HG02798 (cell line): ENCODE data around the gene SIGLEC5.
A peak's percentile ranks its signal among the peaks of the same experiment; 100 is the strongest.

Experiments
- ATAC-seq: cut with Tn5 transposase; IDR thresholded peaks from one replicate; pipeline ENCODE4 v1.9.1; 2021; ENCODE audit warnings: mild to moderate bottlenecking; ENCODE audit not compliant: unreplicated experiment, poor library complexity

SIGLEC5 gene

GRCh38 chr19:51592521-51592920, 37.7 kb downstream of the SIGLEC5 start:
- ATAC-seq = no peak

GRCh38 chr19:51590441-51590840, 39.8 kb downstream of the SIGLEC5 start:
- no peak for ATAC-seq

GRCh38 chr19:51589511-51589910, 40.7 kb downstream of the SIGLEC5 start:
- ATAC-seq = no peak

GRCh38 chr19:51587264-51588191, 42.7 kb downstream of the SIGLEC5 start:
- no peak for ATAC-seq

GRCh38 chr19:51586799-51587198, 43.4 kb downstream of the SIGLEC5 start:
- no peak for ATAC-seq

- ATAC-seq = no peak
These were observed 44.0 kb downstream of the SIGLEC5 start for GRCh38 chr19:51586103-51586728.

- ATAC-seq = no peak
These were observed 53.4 kb downstream of the SIGLEC5 start for GRCh38 chr19:51576850-51577249.

- ATAC-seq = no peak
These were observed 56.9 kb downstream of the SIGLEC5 start for GRCh38 chr19:51573331-51573730.

- ATAC-seq = no peak
These were observed 57.3 kb downstream of the SIGLEC5 start for GRCh38 chr19:51572908-51573307.

- no peak for ATAC-seq
These were observed 57.8 kb downstream of the SIGLEC5 start for GRCh38 chr19:51572410-51572809.

- no peak for ATAC-seq
These were observed 58.6 kb downstream of the SIGLEC5 start for GRCh38 chr19:51571599-51571998.

- ATAC-seq = peak; percentile 97
These were observed 59.1 kb downstream of the SIGLEC5 start, which contains the start of gene ZNF175 for GRCh38 chr19:51570962-51571575. TSS of gene ZNF175 (plus strand) at chr19:51571283. CDS start at chr19:51573330, 2,047 bp downstream.

- no peak for ATAC-seq
These were observed 61.7 kb downstream of the SIGLEC5 start for GRCh38 chr19:51568456-51568855.

GRCh38 chr19:51567583-51567982, 62.6 kb downstream of the SIGLEC5 start:
- no peak for ATAC-seq

- ATAC-seq = no peak
These were observed 63.6 kb downstream of the SIGLEC5 start for GRCh38 chr19:51566489-51567100.

- no peak for ATAC-seq
These were observed 64.6 kb downstream of the SIGLEC5 start for GRCh38 chr19:51565583-51565982.

- no peak for ATAC-seq
These were observed 65.4 kb downstream of the SIGLEC5 start for GRCh38 chr19:51564791-51565190.
